H1 (cell line): ENCODE results near the gene ZNF697.

ENCODE experiments used
- CBX5 ChIP-seq: fragments of 300-800, 300-1000 bp; sonication (generic); IDR thresholded peaks from 2 replicates; pipeline ENCODE4 v1.7.1; 2016; ENCODE audit warnings: antibody characterized with exemption, low read length, low read depth
- CEBPB ChIP-seq: IDR thresholded peaks from 2 replicates; pipeline ENCODE4 v1.6.1; 2012; ENCODE audit warnings: low read depth, low read length
- CTCF ChIP-seq, 3 experiments: IDR thresholded peaks; 1 replicate in 2 of 3; 2 replicates in 1 of 3; pipeline versions ENCODE4 v1.5.1 to v1.6.1; 2011; ENCODE audit warnings: low read length in 3 of 3, mild to moderate bottlenecking in 3 of 3, inconsistent platforms in 2 of 3, low read depth in 1 of 3, moderate library complexity in 1 of 3; ENCODE audit not compliant: insufficient read depth in 1 of 3; ENCODE audit errors: control extremely low read depth in 1 of 3
- EZH2 ChIP-seq: fragments of 200-600 bp; sonication (generic); IDR thresholded peaks from 2 replicates; pipeline ENCODE4 v1.7.1; 2012; ENCODE audit warnings: low read depth, mild to moderate bottlenecking, moderate library complexity, low read length, inconsistent platforms; ENCODE audit not compliant: severe bottlenecking
- MAX ChIP-seq: IDR thresholded peaks from 2 replicates; pipeline ENCODE4 v1.6.1; 2012; ENCODE audit warnings: inconsistent platforms
- POLR2A ChIP-seq, 2 experiments: IDR thresholded peaks; 1 replicate in 1 of 2; 2 replicates in 1 of 2; pipeline ENCODE4 v1.6.1; 2011; ENCODE audit warnings: low read depth in 2 of 2, low read length in 2 of 2, mild to moderate bottlenecking in 2 of 2; ENCODE audit errors: control extremely low read depth in 1 of 2
- RFX5 ChIP-seq: IDR thresholded peaks from 2 replicates; pipeline ENCODE4 v1.6.1; 2011; ENCODE audit warnings: low read depth, low read length, improper control_type of control experiment, borderline replicate concordance
- TAF7 ChIP-seq: optimal IDR thresholded peaks from 2 replicates; pipeline ENCODE3; 2011; ENCODE audit warnings: low read depth, mild to moderate bottlenecking, inconsistent platforms, low read length, moderate library complexity, borderline replicate concordance
- YY1 ChIP-seq: IDR thresholded peaks from 2 replicates; pipeline ENCODE4 v1.6.1; 2011; ENCODE audit warnings: low read depth, mild to moderate bottlenecking, low read length

GRCh38 chr1:119651641-119652040, 3.6 kb upstream of the ZNF697 start:
- TF ChIP-seq CTCF (IDR thresholded peaks at IDR 0.05; ENCODE audit: control extremely low read depth in 1 of 3, insufficient read depth in 1 of 3, low read depth in 1 of 3, low read length in 3 of 3) = no peak
- TF ChIP-seq RFX5 = no peak
- TF ChIP-seq CEBPB = no peak
- no peak for TF ChIP-seq MAX
- TF ChIP-seq TAF7 = no peak
- no peak for TF ChIP-seq EZH2
- no peak for TF ChIP-seq POLR2A (IDR thresholded peaks at IDR 0.05; ENCODE audit: control extremely low read depth in 1 of 2, low read depth in 2 of 2, low read length in 2 of 2)
- no peak for TF ChIP-seq CBX5
- no peak for TF ChIP-seq YY1
